ENCODE results near the gene MYBPC3.
"Not testable (repeated sequence)": the region's sequence is repeated elsewhere in the genome, so short reads cannot be mapped to it uniquely, and the experiment has no call there.

Gene MYBPC3

GRCh38 chr11:47325271-47326041 is 27.0 kb downstream of the MYBPC3 start:
- no peak for DNase-seq (ENCODE audit: extremely low read depth, low read depth)
- TF ChIP-seq, protein P1, sequence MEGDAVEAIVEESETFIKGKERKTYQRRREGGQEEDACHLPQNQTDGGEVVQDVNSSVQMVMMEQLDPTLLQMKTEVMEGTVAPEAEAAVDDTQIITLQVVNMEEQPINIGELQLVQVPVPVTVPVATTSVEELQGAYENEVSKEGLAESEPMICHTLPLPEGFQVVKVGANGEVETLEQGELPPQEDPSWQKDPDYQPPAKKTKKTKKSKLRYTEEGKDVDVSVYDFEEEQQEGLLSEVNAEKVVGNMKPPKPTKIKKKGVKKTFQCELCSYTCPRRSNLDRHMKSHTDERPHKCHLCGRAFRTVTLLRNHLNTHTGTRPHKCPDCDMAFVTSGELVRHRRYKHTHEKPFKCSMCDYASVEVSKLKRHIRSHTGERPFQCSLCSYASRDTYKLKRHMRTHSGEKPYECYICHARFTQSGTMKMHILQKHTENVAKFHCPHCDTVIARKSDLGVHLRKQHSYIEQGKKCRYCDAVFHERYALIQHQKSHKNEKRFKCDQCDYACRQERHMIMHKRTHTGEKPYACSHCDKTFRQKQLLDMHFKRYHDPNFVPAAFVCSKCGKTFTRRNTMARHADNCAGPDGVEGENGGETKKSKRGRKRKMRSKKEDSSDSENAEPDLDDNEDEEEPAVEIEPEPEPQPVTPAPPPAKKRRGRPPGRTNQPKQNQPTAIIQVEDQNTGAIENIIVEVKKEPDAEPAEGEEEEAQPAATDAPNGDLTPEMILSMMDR (IDR thresholded peaks at IDR 0.05; ENCODE audit: low read depth, low read length), result no peak

- TF ChIP-seq, protein P1 (IDR thresholded peaks at IDR 0.05; ENCODE audit: low read depth, low read length), result no peak
- DNase-seq (ENCODE audit: extremely low read depth, low read depth), result no peak
Observed at GRCh38 chr11:47324520-47324919, 28.0 kb downstream of the MYBPC3 start.

- no peak for DNase-seq (ENCODE audit: extremely low read depth, low read depth)
- TF ChIP-seq, protein P1 (IDR thresholded peaks at IDR 0.05; ENCODE audit: low read depth, low read length), result no peak
Observed at GRCh38 chr11:47318166-47318565, 34.3 kb downstream of the MYBPC3 start.

DNA sequence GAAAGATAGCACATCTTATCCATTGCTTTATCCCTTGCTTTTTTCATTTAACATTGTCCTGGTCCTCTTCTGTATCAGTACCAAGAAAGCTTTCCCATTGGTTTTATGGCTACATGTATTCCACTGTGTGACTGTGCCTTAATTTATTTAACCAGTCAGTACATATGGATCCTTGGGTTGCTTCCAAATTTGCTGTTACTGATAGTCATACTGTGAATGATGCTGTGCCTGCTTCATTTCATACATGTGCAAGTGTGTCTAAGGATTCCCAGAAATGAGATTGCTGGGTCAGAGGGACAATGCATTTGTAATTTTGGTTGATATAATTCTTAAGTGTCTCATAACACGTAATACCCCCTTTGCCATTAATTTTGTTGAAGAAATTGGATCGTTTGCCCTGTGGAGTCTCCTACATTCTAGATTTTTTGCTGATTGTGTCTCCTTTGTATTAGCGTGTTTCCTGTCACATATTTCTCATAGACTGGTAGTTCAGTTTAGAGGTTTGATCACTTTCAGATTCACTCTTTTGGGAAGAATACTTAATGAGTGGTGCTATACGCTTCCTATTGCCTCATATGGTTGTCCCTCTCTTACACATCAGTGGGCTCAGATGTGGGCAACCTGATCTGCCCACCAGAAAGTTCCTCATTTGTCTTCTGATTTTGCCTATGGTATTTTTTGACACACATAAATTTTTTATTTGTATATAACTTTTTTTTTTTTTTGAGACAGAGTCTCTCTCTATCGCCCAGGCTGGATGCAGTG is 35.3 kb downstream of the MYBPC3 start:
- DNase-seq (ENCODE audit: extremely low read depth, low read depth), result no peak
- TF ChIP-seq, protein P1 (IDR thresholded peaks at IDR 0.05; ENCODE audit: low read depth, low read length), result no peak

DNA sequence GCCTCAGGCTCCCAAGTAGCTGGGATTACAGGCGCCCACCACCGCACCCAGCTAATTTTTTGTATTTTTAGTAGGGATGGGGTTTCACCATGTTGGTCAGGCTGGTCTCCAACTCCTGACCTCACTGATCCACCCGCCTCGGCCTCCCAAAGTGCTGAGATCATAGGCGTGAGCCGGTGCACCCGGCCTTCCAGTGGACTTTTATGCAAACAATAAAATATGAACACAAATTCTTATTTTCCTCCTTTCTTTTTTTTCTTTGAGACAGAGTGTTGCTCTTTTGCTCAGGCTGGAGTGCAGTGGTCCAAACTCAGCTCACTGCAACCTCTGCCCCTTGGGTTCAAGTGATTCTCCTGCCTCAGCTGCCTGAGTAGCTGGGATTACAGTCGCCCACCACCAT is 36.0 kb downstream of the MYBPC3 start:
- DNase-seq (ENCODE audit: extremely low read depth, low read depth), result not testable (repeated sequence)

GRCh38 chr11:47314992-47315391 is 37.5 kb downstream of the MYBPC3 start:
- no peak for DNase-seq (ENCODE audit: extremely low read depth, low read depth)
- TF ChIP-seq, protein P1 (IDR thresholded peaks at IDR 0.05; ENCODE audit: low read depth, low read length), result no peak

DNA sequence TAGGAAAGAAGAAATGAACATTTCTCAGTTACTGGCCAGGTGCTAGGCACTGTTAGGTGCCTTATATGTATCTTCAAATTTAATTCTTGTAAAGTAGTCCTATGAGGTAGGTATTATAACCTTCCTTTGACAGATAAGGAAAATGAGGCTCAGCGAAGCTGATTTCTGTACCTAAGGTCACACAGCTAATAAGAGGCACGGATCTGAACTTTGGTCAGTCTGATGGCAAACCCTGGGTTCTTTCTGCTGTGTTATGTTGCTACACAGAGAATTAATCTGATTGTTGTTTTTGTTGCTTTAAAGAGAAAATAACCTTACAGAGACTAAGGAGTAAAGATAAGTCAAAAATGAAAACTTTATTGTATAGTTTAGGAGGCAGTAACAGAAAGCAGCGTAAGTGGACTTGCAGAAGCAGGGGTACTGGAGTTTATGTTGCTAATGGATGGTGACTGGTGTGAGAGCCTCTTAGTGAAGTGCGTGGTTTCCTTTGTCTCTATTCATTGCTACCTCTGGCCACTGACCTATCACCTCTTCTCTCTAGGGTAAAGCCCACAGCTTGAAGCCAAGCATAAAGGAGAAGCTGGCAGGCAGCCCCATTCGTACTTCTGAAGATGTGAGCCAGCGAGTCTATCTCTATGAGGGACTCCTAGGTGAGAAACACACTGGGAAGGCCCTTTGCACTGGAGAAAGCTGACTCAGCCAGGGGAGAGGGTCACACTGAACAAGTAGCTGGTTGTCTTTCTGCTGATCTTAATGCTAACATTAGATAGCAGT is 44.3 kb downstream of the MYBPC3 start:
- TF ChIP-seq, protein P1 (IDR thresholded peaks at IDR 0.05; ENCODE audit: low read depth, low read length), result no peak
- no peak for DNase-seq (ENCODE audit: extremely low read depth, low read depth)

All from AG09319 (cell line).